ENCODE results near the gene TSPEAR.
"Not testable (repeated sequence)": the region's sequence is repeated elsewhere in the genome, so short reads cannot be mapped to it uniquely, and the experiment has no call there.

Gene TSPEAR

DNA sequence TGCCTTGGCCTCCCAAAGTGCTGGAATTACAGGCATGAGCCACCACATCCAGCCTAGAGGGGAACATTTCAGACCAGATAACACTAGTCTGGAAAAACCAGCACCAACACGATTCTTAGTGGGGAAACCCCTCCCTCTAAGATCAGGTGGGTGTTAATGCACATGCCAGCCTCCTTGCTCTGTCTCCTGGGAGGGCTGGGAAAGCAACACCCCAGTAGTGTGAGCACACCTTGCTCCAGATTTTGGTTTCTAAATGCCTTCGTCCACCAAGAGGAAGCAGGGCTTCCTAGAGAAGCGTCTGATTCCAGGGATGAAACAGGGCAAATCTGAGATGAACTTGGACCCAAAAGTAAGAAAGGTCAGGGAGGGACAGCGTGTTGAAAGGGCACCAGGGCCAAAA lies 140.1 kb downstream of the TSPEAR start:
- no peak for DNase-seq (ENCODE audit: low read depth in 2 of 2)

DNA sequence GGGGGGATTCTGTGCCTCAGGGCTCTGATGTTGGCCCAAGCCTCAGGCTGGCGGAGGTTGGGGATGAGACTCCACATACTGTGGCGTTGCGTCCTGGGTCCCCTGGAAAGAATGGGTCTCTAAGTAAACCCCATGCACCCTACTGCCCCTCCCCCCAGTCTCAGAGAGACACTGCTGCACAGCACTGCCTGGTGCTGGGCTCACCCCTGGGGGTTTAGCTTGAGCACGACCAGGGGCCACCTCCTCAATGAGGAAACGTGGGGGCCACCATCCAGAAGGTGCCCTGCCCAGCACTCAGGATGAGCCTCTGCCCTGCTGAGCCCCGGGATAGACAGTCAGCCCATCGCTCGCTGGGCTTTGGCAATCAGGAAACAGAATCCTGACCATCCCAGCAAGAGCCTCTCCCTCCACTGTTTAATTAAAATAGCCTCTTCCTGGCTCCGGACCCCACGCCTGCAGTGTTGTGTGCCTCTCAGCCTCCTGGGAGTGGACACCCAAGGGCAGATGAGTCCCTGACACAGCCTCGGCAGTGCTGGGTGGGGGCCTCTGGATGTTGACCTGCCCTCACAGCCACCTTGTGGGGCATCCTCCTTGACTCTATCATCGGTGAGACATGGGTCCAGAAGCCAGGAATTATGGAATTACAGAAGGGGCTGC lies 141.4 kb downstream of the TSPEAR start:
- DNase-seq (ENCODE audit: low read depth in 2 of 2): no peak

DNA sequence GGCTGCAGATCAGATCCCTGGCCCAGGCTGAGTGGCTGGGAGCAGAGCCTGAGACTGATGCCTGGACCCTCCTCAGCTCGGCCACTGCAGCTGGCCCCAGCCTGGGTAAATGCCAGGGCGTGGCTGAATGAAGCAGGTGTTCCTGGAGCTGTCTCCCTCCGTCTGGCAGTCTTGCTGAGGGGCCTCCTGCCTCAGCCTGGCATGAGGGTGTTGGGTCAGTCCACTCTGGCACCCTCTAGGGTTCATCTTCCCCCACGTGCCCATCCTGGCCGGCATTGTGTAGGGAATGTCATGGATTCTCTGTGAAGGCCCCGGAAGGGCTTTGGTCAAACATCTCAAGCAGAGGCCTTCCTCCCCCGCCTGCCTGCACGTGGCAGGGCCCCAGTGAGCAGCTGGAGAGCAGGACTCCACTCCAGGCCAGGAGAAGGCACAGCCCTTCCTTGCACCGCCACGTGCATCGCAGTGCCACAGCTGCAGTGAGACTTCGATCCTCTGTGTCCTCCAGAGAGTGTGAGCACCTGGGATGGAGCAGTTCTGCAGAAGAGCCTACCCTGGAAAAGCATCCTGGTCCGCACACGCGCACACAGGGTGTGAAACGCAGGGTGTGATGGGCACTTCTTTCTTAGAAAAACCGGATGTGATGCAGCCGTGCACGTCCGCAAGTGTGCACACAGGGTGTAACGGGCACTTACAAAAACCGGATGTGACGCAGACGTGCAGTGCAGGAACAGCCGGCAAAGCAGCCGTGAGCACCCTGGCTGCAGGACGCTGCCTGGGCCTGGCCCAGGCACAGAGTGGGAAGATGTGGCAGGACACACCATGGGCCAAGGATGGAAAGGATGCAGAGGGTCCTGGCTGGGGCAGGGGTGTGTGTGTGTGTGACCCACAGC lies 142.5 kb downstream of the TSPEAR start:
- no peak for DNase-seq (ENCODE audit: low read depth in 2 of 2)

DNA sequence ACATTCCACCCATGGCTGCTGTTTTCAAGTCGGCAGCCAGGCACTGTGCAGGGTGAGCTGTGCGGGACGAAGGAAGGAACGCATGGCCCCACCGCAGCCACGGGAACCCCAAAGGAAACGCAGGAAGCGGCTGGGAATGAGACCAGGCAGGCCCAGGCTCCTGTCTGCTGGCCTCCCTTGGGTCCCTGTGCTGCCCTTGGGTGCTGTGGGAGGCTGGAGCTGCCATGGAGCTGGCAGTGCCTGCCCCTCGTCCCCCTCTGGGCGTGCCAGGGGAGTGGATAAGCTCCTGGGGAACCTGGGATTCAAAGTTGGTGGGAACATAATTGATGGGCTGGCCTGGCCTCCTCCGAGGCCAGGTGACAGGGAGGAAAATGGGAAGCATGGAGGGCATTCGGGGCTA lies 143.1 kb downstream of the TSPEAR start:
- no peak for DNase-seq (ENCODE audit: low read depth in 2 of 2)

DNA sequence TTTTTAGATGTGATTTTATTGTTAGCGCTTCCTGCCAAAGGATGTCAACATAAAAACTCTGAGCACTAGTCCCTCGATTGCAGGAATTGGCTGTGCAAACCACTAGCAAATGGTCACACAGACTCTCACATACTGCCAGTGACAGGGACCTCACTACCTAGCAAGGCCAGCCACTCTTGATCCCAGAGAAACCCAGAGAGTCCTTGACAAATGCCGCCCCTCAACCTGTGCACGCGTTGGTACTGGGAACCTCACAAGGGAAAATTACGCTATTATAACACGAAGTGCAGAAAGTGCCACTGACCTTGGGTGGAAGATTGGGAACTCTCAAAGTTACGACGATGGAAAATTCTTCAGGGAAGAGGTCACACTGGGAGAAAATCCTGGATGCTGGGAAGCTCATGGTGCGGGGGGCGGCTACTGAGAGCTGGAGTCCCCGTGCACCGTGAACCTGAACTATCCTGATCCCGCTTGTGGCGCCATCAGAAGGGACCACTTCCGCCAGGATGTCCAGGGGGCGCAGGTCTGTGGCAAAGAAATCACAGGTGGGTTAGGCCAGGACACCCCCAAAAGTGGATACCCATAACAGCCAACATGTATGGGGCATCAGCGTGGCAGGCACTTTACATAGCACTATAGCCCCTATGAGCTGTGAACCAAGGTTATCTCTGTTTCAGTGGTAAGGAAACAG lies 143.7 kb downstream of the TSPEAR start:
- DNase-seq (ENCODE audit: low read depth in 2 of 2): no peak

DNA sequence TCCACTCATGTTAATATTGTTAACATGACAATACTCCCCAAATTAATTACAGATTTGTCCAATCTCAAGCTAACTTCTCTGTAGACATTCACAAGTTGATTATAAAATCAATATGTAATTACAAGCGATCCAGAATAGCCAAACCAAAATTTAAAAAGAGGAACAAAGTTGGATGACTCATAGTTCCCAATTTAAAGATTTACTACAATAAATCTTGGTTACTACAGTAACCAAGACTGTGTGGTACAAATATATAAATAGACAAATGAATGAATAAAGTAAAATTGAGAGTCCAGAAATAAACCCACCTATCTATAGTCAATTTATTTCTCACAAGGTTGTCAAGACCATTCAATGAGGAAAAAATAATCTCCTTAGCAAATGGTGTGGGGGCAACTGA lies 145.0 kb downstream of the TSPEAR start:
- DNase-seq (ENCODE audit: low read depth in 2 of 2): no peak

DNA sequence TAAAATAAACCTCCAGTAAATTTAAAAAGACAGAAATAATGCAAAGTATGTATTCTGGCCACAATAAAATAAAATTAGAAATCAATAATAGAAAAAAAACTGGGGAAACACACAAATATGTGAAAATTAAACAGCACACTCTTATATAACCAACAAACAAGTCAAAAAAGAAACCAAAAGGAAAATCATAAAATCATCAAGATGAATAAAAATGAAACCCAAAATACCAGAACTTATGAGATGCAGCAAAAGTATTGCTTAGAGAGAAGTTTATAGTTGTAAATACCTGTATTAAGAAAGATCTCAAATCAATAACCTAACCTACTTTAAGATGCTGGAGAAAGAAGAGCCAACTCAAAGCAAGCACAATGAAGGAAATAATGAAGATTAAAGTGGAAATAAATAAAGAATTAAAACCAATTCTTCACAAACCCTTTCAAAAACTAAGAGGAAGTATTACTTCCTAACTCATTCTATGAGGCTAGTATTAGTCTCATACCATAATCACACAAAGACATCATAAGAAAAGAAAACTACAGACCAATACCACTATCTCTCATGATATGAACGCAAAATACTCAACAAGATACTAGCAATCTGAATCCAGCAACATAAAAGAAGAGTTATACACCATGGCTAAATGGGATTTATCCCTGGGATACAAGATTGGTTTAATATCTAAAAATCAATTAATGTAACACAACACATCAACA lies 146.3 kb downstream of the TSPEAR start:
- no peak for DNase-seq (ENCODE audit: low read depth in 2 of 2)

DNA sequence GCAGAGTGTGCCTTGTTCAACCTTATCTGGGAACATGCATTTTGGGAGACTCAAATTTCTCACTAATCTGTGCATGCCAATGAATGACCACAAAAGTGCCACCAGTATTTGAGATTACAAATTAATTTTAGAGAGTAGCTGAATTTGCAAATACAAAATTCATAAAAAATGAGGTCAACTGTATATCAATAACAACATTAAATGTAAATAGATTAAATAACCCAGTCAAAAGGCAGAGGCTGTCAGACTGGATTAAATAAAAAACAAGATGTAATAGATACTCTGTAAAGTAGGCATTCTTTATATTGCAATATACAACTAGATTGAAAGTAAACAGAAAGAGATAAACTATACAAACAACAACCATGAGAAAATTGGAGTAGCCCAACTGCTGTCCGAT lies 147.3 kb downstream of the TSPEAR start:
- DNase-seq (ENCODE audit: low read depth in 2 of 2): no peak

DNA sequence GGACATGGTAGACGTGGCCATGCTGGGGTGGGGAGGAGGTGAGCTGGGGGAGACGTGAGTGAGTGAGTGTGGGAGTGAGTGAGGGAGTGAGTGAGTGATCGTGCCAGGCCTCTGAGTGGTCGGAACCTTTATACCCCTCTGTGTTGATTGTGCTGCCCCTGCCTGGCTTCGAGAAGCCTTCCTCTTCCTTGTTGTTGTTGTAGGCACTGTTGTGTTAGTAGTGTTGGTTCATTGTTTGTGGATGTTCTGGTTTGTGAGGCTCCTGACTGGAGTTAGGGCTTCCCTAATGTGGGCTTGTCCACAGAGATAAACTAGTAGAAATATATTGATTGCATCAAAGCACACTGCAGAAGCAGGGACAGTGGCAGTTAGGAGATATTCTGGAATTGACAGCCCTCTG lies 152.7 kb downstream of the TSPEAR start, which contains the start of gene KRTAP10-3:
Gene KRTAP10-3 (minus strand): TSS at position 101 of the 400 bp plus-strand sequence. CDS start 80 bp downstream, at position 21.
- DNase-seq (ENCODE audit: low read depth in 2 of 2): no peak

DNA sequence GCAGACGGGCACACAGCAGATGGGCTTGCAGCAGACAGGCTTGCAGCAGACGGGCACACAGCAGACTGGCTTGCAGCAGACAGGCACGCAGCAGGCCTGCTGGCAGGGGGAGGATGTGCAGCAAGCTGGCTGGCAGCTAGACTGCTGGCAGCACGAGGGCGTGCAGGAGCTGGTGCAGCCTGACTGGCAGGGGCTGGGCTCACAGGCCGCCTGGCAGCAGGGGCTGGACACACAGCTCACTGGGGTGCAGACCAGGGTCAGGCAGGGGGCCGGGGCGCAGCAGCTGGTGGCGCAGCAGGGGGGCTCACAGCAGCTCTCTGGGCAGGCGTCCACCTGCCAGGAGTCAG lies 153.1 kb downstream of the TSPEAR start:
- not testable (repeated sequence) for DNase-seq (ENCODE audit: low read depth in 2 of 2)

DNA sequence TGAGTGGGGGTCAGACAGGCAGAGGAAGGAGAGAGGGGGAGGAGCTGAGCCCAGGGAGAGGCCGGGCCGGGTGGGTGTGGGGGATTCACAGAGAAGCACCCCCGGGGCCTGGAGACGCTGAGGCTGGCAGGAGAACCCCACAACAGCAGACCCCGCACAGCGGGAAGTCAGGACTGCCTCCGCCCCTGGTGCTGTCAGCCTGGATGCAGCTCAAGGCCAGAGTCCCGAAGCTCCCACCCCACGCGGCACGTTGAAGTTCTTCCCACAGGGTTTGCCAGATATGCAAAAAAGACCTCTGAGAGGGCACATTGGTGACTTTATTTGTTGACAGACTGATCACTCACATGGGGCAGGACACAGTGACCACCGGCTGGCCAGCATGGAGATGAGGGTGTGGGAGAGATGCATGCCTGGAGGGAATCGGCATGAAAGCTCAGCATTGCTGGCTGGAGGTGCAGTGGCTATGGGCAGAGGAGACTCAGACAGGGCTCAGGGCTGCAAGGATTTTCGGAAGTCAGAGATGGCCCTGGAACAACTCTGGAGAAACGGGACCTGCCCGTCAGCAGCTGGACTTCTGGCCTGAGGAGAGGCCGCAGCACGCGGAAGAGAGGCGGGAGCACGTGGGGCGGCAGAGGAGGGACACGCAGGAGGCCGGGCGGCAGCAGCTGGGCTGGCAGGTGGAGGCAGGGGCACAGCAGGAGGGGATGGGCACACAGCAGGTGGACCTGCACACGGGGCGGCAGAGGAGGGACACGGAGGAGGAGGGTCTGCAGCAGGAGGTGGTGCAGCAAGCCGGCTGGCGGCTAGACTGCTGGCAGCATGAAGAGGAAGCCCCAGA lies 153.7 kb downstream of the TSPEAR start:
- no peak for DNase-seq (ENCODE audit: low read depth in 2 of 2)

DNA sequence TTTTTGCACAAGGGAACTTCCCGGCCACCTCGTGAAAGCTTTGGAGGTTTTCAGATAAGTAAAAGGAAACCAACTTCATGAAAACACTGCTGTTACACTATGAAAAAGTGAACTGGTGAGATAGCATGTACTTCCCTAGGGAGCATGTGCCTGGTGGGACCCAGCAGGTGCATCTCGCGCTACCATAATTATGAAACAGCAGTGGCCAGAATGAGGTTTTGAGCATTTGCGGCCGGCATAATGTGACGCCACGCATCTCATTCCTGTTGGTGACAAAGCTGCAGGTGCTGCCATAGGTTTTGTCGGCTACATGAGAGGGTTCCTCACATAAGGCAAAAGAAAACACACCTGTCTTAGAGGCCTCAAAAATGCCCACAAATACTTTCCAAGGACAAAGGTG lies 154.5 kb downstream of the TSPEAR start:
- no peak for DNase-seq (ENCODE audit: low read depth in 2 of 2)

DNA sequence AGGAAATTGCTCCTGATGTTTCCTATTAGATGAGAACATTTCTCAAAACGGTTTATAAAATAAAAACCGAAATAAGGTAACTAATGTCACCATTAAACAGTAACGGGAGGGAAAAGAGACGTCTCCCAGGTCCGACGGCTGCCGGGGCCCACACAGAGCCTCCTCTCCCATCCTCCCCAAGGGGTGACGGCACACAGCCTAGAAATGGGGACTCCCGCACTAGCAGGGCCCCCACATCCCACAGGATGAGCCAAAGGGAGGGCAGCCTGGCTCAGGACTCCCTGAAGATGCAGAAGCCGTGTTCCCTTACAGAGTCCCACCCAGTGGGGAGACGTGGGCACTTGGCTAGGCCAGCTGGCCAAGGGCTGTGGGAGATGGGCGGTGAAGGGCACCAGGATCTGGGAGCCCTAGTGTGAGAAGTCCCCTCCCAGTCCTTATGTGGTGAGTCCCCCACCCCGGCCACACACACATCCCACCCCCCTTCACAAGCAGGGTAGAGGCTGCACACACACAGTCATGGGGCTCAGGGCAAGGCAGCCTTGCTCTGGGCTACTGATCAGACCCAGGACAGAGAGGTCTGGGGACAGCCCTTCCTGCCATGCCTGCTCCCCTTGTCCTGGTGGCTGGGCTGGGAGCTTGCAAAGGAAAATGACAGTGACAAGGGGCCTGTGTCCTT lies 156.0 kb downstream of the TSPEAR start:
- DNase-seq (ENCODE audit: low read depth in 2 of 2): no peak

DNA sequence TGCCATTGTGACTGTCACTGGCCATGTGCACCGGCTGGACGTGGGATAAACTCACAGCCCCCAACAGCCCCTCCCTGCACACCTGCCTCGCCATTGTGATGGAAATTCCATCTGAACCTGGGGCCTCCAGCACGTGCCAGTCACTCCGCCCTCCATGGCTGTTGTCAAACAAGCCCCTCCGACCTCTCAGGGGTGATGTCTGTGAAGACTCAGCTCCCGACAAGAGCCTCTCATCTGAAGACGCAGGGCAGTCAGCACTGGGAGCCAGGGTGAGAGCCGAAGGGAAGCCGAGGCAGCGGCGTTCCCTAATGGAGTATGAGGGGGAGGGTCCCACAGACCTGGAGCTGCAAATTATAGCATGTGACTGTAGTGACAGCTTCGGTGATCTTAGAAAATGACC lies 158.7 kb downstream of the TSPEAR start:
- DNase-seq (ENCODE audit: low read depth in 2 of 2): no peak

DNA sequence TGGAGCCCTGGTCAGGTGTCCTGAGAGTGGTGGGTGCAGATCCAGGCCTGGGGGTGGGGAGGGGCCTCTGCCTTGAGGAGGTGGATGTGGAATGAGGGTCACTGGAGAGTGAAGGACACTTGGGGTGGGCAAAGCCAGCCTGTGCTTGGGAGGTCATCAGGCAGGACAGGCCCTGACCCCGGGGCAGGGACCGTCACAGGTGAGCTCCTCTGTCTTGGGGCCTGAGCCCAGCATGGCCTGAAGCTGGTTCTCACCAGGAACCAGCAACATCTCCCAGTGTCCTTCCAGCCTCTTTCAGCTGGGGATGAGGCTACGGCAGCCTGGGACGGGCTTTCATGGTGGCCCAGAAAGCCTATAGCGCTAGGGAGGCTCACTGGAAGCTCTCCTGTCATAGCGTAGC lies 159.2 kb downstream of the TSPEAR start:
- DNase-seq (ENCODE audit: low read depth in 2 of 2): no peak

DNA sequence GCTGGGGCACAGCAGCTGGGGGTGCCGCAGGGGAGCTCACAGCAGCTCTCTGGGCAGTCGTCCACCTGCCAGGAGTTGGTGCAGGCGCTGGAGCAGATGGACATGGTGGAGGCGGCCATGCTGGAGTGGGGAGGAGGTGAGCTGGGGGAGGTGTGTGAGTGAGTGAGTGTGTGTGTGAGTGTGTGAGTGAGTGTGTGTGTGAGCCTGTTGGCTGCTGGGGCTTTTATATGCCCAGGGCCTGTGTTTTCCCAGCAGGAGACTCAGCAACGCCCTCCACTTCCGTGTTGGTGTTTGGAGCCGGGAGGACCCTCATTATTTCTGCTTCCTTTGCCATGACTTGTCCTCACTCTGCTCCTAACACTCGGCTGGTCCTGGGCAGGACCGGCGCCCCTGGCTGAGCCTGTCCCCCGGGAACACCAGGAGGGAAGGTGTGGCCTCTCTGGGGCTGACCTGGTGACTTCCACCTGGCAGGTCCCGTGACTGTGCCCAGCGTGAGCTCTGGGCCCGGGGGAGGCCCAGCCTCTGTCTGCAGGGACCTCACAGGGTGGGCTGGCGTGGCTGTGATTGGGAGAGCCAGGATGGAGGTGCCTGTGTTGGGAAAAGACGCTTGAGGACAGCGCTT lies 159.9 kb downstream of the TSPEAR start, which contains the start of gene KRTAP10-2:
Gene KRTAP10-2 (minus strand): TSS at position 166 of the 622 bp plus-strand sequence. CDS start 47 bp downstream, at position 119.
- no peak for DNase-seq (ENCODE audit: low read depth in 2 of 2)

DNA sequence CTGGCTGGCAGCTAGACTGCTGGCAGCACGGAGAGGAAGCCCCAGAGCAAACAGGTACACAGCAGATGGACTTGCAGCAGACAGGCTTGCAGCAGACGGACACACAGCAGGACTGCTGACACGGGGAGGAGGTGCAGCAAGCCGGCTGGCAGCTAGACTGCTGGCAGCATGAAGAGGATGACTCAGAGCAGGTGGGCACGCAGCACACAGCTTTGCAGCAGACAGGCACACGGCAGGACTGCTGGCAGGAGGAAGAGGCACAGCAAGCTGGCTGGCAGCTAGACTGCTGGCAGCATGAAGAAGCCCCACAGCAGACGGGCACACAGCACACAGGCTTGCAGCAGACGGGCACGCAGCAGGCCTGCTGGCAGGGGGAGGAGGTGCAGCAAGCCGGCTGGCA lies 160.6 kb downstream of the TSPEAR start:
- no peak for DNase-seq (ENCODE audit: low read depth in 2 of 2)

DNA sequence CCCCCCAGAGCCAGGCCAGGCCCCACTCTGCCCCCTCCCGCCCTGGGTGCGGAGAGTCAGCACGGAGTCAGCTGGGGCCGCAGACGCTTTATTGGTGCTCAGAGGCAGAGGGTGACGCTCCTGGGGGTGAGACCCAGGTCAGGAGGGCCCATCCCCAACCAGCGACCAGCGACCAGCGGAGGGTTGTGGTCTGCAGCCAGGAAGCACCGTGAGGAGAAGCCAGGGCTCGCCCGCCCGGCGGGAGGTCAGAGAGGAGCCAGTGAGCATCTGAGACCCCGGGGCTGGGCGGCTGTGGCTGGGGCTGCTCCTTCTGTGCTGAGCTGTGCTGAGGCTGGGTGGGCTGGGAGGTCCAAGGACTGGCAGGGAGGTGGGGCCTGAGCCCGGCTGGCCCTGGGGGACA lies 161.1 kb downstream of the TSPEAR start:
- DNase-seq (ENCODE audit: low read depth in 2 of 2): not testable (repeated sequence)

DNA sequence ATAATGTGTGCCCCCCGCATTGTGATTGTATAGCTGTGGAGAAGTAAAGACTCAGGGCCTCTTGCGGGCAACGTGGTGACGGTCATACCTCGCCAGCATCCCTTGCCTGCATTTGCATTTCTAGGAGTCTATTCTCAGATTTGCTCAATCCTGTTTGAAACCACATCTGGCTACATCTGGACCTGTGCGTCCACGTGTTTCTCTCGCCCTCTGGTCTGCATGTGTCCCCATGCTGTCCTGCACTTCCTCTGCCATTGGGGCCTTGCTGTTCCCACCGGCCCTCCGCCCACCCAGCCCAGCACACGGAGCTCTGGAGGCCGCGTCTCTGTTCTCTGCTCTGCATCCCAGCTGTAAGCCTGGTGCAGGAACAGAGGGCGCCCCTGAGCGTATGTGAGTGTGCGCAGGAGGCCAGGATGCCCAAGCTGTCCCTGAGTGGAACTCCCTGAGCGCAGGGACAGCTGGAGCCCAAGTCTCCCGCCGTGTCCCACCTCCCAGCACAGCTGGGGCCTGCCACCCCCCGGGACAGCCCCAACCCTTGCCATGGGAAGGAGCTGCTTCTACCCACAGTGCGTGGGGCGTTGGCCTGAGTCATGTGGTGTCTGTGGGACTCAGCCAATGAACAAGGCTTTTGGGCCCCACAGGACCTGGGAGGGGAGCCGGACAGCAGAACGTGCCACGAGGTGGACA lies 161.7 kb downstream of the TSPEAR start:
- DNase-seq (ENCODE audit: low read depth in 2 of 2): no peak

All from stimulated activated CD8-positive, alpha-beta memory T cell treated with anti-CD3 and anti-CD28 coated beads, Interleukin-2, amount 100 ng/mL, for 1 hour (primary cell).